ENCODE measurements around the gene GALM.
"Not testable (repeated sequence)": the region's sequence is repeated elsewhere in the genome, so short reads cannot be mapped to it uniquely, and the experiment has no call there.

GALM gene
- long read RNA-seq, donor 1, transcript GALM-201 (7 exons, 2,484 nt), result major isoform, 28 of 502 reads
- long read RNA-seq, donor 1, partial matches to known transcripts, result 283 of 502 reads
- long read RNA-seq, donor 1, other reads (novel, unspliced or antisense), result 191 of 502 reads
- long read RNA-seq, donor 2, transcript GALM-201 (7 exons, 2,484 nt), result major isoform, 6 of 70 reads
- long read RNA-seq, donor 2, partial matches to known transcripts, result 64 of 70 reads
- long read RNA-seq, donor 2, other reads (novel, unspliced or antisense), result 0 of 70 reads
- long read RNA-seq, donor 3, transcript GALM-201 (7 exons, 2,484 nt), result major isoform, 5 of 5 reads
- long read RNA-seq, donor 3, partial matches to known transcripts, result 0 of 5 reads
- long read RNA-seq, donor 3, other reads (novel, unspliced or antisense), result 0 of 5 reads
- long read RNA-seq, donor 4, transcript GALM-201 (7 exons, 2,484 nt), result major isoform, 13 of 13 reads
- long read RNA-seq, donor 4, partial matches to known transcripts, result 0 of 13 reads
- long read RNA-seq, donor 4, other reads (novel, unspliced or antisense), result 0 of 13 reads
- long read RNA-seq, donor 5, partial matches to known transcripts, result 170 of 490 reads
- long read RNA-seq, donor 5, other reads (novel, unspliced or antisense), result 316 of 490 reads
- long read RNA-seq, donor 6, transcript GALM-201 (7 exons, 2,484 nt), result major isoform, 13 of 13 reads
- long read RNA-seq, donor 6, partial matches to known transcripts, result 0 of 13 reads
- long read RNA-seq, donor 6, other reads (novel, unspliced or antisense), result 0 of 13 reads
- long read RNA-seq, donor 7, transcript GALM-201 (7 exons, 2,484 nt), result major isoform, 14 of 14 reads
- long read RNA-seq, donor 7, partial matches to known transcripts, result 0 of 14 reads
- long read RNA-seq, donor 7, other reads (novel, unspliced or antisense), result 0 of 14 reads
- long read RNA-seq, donor 8, transcript GALM-201 (7 exons, 2,484 nt), result major isoform, 19 of 37 reads
- long read RNA-seq, donor 8, partial matches to known transcripts, result 18 of 37 reads
- long read RNA-seq, donor 8, other reads (novel, unspliced or antisense), result 0 of 37 reads

DNA sequence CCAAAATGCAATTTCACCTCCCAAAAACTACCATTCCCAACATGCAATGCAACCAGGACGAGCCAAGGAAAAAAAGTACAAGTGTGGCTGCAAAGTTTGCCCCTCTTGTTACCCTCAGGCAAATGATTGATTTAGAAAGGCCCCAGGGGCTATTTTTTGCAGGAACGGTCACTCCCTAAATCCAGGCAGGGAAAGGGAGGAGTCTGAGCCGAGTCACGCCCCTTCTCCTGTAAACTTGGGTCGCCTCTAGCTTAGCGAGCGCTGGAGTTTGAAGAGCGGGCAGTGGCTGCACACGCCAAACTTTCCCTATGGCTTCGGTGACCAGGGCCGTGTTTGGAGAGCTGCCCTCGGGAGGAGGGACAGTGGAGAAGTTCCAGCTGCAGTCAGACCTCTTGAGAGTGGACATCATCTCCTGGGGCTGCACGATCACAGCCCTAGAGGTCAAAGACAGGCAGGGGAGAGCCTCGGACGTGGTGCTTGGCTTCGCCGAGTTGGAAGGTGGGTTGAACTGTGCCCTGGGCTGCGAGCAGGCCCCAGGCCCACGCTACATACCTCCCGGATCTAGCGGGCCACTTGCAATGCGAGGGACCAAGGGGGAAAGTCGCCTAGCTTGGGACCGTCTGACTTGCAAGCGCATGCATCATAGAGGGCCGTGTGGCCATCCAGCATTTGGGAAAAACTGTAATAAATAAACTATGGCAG, at the start of gene GALM:
TSS of gene GALM (plus strand) at position 261 of the 702 bp plus-strand sequence. CDS start at position 309, 48 bp downstream.
- DNase-seq, result peak; percentile 86

GRCh38 chr2:38617301-38617700, 48.6 kb upstream of the GALM start:
- DNase-seq, result no peak

GRCh38 chr2:38619458-38620164, 46.3 kb upstream of the GALM start:
- no peak for DNase-seq

GRCh38 chr2:38620282-38620977, 45.5 kb upstream of the GALM start:
- DNase-seq, result peak; percentile 17

GRCh38 chr2:38621018-38621417, 44.9 kb upstream of the GALM start:
- no peak for DNase-seq

DNA sequence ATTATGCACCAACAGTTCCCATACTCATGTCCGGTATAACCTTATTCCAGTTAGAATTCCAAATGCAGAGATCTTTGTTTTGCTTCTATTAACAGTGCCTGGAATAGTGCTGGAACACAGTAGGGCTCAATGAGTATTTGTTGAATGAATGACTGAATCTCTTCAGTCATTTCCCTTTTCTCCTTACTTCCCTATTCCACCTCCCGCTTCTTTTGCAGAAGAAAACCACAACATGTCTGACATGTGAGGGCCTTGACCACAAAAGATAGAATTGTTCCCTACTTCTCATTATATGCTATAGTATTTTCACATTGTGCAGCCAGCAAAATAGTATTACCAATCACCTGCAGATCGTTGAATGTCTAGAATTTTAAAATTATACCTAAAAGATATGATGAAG, 43.7 kb upstream of the GALM start:
- no peak for DNase-seq

DNA sequence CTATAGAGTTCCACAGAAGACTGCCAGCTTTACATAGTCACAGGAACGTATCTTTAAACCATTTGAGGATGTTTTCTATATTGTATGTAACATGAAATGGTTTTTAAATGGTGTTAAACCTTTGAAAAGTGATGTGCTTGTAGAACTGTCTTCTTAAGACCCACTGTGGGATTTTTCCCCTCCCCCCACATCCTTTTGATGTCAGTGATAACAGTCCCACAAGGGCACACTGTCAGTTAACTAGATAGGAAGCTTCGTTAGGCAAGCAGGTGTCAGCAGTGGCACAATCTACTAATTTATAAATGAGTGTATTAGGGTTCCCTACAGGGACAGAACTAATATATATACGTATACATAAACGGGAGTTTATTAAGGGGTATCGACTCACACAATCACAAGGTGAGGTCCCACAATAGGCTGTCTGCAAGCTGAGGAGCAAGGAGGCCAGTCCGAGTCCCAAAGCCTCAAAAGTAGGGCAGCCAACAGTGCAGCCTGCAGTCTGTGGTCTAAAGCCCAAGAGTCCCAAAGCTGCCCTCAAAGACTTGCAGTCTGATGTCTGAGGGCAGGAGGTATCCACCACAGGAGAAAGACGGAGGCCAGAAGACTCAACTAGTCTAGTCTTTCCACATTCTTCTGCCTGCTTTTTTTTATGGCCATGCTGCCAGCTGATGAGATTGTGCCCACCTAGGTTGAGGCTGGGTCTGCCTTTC, 39.4 kb upstream of the GALM start:
- DNase-seq, result no peak

DNA sequence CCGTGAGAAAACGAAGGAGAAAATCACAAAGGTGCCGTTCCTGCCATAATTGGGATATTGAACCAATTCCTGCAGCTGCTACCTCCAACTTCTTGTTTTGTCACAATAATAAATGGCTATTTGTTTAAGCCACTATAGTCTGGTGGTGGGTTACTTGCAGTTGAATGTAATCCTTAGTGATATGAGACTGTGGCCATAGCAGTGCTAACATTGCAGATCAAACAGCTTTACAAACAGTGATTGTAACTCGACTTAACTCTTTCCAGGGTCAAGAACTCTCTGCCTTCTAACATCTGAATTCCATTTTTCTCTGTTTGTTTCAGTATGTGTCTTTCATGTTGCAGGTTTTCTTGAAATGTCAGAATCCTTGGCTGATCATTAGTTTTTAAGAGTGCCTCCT, 38.5 kb upstream of the GALM start:
- DNase-seq, result no peak

GRCh38 chr2:38629684-38630083, 36.2 kb upstream of the GALM start:
- DNase-seq, result no peak

DNA sequence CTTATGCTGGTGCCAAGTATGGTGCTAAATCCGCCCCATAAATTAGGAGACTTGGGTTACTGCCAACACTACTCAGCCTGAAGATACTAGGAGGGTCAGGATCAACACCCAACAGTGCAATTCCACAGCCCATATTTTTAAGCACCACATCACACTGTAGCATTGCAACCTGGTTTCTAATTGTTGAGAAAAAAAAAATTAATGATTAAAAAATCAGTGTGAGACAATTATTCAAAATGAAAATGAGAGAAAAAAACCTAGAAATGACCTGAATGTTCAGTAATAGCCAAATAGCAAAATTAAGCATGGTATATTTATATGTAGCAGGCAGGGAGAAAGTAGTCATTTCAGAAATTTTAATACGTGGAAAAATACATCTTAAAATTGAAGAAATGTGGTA, 33.9 kb upstream of the GALM start:
- DNase-seq, result no peak

- no peak for DNase-seq
These were observed 32.9 kb upstream of the GALM start for GRCh38 chr2:38632980-38633379.

GRCh38 chr2:38633895-38634294, 32.0 kb upstream of the GALM start:
- no peak for DNase-seq

DNA sequence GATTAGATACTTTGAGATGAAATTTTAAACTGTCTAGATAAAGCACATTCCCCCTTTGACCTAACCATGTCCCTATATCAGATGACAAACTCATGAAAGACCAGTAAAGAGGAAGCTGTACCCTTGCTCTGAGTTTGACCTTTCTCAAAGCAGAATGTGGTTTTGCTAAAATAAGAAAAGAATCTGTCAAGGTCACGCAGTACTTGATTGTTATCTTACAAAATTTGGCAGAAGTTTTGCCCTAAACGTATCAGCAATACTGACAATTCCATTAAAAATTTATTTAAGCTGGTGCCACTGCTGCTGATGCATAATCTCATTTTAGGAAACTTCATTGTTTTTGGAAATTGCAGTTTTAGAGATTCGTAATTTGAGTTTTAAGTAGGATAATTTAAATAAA, 31.2 kb upstream of the GALM start:
- DNase-seq, result no peak

GRCh38 chr2:38635139-38635538, 30.8 kb upstream of the GALM start:
- DNase-seq, result no peak

DNA sequence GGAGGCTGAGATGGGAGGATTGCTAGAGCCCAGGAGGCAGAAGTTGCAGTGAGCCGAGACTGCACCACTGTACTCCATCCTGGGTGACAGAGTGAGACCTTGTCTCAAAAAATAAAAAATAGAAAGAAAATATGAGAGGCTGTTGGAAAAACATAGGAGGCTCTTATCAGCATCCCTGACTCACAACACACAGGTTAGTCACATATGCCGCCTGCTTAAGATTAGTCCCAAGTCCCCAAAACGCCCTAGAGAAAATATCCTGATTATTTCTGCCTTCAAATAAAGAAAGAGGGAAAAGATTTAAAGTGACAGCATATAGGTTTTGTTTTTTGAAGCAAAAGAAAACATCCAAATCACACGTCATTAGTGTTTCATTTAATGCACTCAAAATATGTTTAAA, 29.8 kb upstream of the GALM start:
- DNase-seq, result no peak

GRCh38 chr2:38642373-38643017, 23.4 kb upstream of the GALM start:
- not testable (repeated sequence) for DNase-seq

DNA sequence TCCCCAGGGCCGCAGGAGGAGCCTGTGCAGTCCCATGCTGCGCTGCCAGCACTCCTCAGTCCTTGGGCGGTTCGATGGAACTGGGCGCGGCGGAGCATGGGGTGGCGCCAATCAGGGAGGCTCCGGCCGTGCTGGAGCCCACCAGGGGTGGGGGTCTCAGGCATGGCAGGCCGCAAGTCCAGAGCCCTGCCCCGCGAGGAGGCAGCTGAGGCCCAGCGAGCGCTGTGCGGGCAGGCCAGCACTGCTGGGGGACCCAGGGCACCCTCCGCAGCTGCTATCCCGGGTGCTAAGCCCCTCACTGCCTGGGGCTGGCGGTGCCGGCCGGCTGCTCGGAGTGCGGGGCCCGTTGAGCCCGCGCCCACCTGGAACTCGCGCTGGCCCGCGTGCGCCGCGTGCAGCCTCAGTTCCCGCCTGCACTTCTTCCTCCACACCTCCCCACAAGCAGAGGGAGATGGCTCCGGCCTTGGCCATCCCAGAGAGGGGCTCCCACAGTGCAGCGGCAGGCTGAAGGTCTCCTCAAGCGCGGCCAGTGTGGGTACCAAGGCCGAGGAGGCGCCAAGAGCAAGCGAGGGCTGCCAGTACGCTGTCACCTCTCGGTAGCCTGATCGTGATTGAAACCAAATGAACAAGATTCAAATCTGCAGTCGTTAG, 22.8 kb upstream of the GALM start:
- DNase-seq, result no peak

DNA sequence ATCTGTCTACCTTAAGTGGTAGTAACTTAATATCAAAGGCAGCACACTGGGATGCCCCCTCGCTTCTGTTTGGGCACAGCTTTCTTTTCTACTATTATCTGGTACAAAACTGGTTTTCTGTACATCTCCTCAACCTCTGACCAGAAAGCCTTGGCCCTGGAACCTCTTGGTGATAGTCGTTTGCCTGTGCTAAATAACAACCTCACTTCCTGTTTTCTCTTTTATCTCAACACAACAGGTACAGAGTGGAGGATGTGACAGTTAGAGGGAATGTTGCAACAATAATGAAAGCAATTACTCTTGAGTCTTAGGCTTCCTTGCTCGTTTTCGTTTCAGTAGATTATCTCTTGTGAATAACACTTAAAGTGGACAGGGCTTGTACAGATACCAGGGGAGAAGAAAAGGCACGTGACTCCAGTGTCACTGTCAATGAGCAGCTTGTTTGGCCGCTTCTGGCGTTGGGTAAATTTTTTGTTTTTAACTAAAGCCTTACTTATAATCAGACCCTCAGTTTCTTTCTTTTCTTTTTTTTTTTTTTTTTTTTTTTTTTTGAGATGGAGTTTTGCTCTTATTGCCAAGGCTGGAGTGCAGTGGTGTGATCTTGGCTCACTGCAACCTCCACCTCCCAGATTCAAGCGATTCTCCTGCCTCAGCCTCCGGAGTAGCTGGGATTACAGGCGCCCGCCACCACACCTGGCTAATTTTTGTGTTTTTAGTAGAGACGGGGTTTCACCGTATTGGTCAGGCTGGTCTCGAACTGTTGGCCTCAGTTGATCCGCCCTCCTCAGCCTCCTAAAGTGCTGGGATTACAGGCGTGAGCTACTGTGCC, 22.0 kb upstream of the GALM start:
- not testable (repeated sequence) for DNase-seq

All from right kidney (tissue), 9 donors.